SKM-1 treated with dmso at 0.1 percent for 144 hours (cell line): ENCODE data around the gene PIM2.
"Not testable (repeated sequence)": the region's sequence is repeated elsewhere in the genome, so short reads cannot be mapped to it uniquely, and the experiment has no call there.

Source experiments
- DNase-seq: peaks from one replicate; lab custom pipeline; 2025; ENCODE audit not compliant: unreplicated experiment; lab: John Stamatoyannopoulos, UW

PIM2 gene

DNA sequence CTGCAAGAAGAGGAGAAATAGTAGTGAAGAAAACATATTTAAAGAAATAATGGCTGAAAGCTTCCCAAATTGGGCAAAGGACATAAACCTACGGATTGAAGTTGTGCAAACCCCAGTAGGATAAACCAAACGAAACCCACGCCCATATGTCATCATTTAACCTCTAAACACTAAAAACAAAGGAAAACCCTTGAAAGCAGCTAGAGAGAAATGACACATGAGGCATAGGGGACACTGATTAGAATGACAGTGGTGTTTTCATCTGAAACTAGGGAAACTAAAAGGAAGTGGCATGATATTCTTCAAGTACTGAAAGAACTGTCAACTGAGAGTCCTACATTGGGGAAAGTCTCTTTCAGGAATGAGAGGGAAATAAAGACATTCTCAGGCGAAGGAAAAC is 41.9 kb downstream of the PIM2 start:
- DNase-seq = not testable (repeated sequence)

DNA sequence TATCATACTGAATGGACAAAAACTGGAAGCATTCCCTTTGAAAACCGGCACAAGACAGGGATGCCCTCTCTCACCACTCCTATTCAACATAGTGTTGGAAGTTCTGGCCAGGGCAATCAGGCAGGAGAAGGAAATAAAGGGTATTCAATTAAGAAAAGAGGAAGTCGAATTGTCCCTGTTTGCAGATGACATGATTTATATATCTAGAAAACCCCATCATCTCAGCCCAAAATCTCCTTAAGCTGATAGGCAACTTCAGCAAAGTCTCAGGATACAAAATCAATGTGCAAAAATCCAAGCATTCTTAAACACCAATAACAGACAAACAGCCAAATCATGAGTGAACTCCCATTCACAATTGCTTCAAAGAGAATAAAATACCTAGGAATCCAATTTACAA is 46.8 kb downstream of the PIM2 start:
- not testable (repeated sequence) for DNase-seq

DNA sequence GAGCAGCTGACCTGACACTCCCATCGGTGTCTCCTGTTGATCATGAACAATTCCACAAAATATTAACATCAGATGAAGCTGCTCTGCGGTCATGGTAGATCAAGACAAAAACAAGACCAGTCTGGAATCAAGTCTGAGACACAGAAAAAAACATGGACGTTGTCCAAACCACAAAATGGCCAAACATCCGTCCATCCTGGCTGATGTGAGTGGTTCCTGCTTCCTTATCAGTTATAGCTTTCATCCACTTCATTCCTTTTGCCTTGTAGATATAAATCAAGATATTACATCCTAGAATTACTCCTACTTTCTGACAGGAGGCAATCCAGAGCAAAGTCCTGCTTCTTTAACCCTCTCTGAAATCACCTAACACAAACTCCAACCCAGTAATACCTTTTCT is 54.6 kb downstream of the PIM2 start:
- no peak for DNase-seq
